AG04449 (cell line): ENCODE data around the gene NDUFAF5.

Experiments
- CTCF ChIA-PET: fragments of 350-600 bp; formaldehyde crosslinking; extraction: SDS; loops from one replicate; lab custom pipeline; 2021; ENCODE audit warnings: antibody characterized with exemption; lab: Yijun Ruan, JAX
- POLR2A ChIA-PET: fragments of 400-600, 350-600 bp; formaldehyde crosslinking; extraction: SDS; loops from one replicate; lab custom pipeline; 2020; ENCODE audit warnings: antibody characterized with exemption, inconsistent platforms; lab: Yijun Ruan, JAX
- DNase-seq: peaks from one replicate; pipeline ENCODE4 v3.0.0-alpha.2; 2010; ENCODE audit warnings: low read depth, low spot score
- H3K4me3 ChIP-seq: 2 replicates; pipeline ENCODE4 v1.5.1; 2011; ENCODE audit warnings: low read depth, mild to moderate bottlenecking, control low read depth, low read length
- CTCF ChIP-seq: IDR thresholded peaks from one replicate; pipeline ENCODE4 v1.5.1; 2011; ENCODE audit warnings: mild to moderate bottlenecking, moderate library complexity, low read length, control low read depth, inconsistent platforms; ENCODE audit not compliant: insufficient read depth; ENCODE audit errors: missing control alignments

NDUFAF5 gene

DNA sequence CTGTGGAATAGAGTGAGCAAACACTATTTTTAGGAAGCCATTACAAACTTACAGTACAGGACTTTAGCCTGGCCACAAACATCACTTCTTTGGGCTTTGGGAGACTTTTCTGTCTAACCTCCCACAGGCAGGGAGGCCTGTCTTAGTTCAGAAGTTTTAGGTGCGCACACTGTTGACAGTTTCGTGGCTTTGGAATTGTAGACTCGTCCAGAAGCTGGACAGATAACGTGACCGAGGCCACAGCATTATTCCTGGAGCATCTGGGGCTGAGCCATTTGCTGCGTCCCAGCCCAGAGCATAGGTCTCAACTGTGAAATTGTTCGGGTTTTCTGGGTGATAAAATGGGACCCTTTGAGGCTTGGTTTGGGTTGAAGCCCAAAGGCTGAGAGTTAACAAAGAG lies 53.8 kb downstream of the NDUFAF5 start:
- no peak for DNase-seq
- CTCF ChIA-PET = interaction anchor here (2.5 kb wide), 1 partner anchor 18 kb away, joined by 10 read pairs; no protein-coding TSS in a partner anchor
- POLR2A ChIA-PET = interaction anchor here (0.7 kb wide), 1 partner anchor 21 kb away, joined by 3 read pairs; no protein-coding TSS in a partner anchor
- no peak overlapping the region for H3K4me3 ChIP-seq
- no peak for TF ChIP-seq CTCF

- DNase-seq = peak; percentile 68
Observed at GRCh38 chr20:13839421-13840092, 54.7 kb downstream of the NDUFAF5 start.

DNA sequence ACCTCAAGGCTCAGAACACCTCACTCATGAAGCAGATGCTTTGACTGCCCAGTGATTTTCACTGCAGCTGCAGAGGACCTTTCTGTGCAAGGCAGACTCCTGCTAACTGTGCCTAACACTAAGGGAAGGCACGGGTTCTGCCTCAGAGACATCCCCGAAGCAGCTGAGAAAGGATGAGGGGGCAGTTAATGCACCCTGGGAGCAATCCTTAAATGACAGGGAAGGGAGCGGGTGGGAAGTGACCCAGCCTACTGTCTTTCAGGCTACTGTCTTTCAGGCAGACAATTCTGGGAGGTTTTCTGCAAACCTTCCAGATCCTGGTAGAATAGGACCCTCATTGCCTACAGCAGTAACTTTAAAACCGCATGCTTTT lies 55.3 kb downstream of the NDUFAF5 start:
- no peak for TF ChIP-seq CTCF
- ChIA-PET POLR2A (interaction anchor here (1.6 kb wide), 1 partner anchor 25 kb away, joined by 6 read pairs; no protein-coding TSS in a partner anchor), CTCF (no interaction called here)
- no peak overlapping the region for H3K4me3 ChIP-seq
- DNase-seq = no peak

More at GRCh38 chr20:13839421-13840092, 54.7 kb downstream of the NDUFAF5 start:
- TF ChIP-seq CTCF = no peak
- POLR2A ChIA-PET = no interaction called here
- CTCF ChIA-PET = no interaction called here
- H3K4me3 ChIP-seq = no peak overlapping the region

DNA sequence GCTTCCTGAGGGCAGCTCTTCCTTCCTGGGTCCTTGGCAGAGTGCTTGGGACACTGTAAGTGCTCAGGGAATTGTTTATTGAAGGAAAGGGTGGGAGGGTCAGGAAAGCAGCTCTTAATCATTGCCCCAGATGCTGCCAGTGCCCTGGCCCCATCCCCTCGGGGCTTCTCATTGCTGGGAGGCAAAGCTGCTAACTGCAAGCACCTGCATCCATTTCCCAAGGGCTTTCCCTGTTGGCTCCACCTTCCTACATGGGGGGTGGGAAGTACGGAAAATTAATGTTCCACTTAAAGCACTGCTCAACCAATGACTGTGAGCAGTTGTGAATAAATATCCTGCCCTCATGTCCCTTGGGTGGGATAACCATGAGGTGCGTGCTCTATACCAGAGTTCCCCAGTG lies 56.4 kb downstream of the NDUFAF5 start:
- CTCF ChIA-PET = interaction anchor here (1.0 to 1.1 kb wide), 3 partner anchors 16 to 21 kb away, joined by 3 to 5 read pairs (median 4); no protein-coding TSS in a partner anchor
- H3K4me3 ChIP-seq = no peak overlapping the region
- no peak for TF ChIP-seq CTCF
- no peak for DNase-seq
- POLR2A ChIA-PET = interaction anchor here (1.6 kb wide), 1 partner anchor 24 kb away, joined by 6 read pairs; no protein-coding TSS in a partner anchor

DNA sequence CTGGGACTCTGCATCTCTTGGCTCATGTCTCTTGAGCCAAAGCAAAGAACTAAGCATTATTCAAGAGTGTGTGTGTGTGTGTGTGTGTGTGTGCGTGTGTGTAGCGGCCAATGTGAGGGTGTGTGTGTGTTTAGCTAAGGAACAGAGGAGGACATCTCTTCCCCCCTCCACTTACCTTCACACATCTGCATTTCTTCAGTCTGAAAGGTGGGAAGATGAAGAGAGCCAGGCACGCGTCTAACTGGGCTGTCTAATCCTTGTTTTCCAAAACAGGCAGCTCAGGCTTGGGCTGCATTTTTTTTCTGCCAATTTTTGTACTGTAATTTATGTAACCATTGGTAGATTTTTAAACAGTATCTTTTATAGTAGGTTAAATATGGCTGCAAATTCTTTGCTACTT lies 59.5 kb downstream of the NDUFAF5 start:
- POLR2A ChIA-PET = no interaction called here
- TF ChIP-seq CTCF = no peak
- H3K4me3 ChIP-seq = no peak overlapping the region
- CTCF ChIA-PET = no interaction called here
- DNase-seq = no peak

DNA sequence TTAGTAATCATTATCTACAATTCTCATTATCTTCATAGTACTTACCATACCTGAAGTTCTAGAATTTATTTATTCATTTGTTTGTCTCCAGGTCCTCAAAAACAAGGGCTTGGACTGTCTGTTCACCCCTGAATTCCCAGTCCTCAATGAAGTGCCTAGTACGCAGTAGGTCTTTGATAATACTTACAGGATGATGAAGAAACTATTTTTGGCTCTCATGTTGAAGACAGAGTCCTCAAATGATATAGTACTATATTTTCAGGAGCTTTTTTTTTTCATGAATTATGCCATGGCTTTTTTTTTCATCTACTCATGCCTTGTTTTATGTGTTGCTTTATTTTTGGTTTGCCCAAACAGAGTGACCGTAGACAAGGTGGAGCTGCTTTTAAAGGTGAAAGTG lies 66.5 kb downstream of the NDUFAF5 start:
- ChIA-PET CTCF (no interaction called here), POLR2A (no interaction called here)
- no peak for TF ChIP-seq CTCF
- no peak for DNase-seq
- no peak overlapping the region for H3K4me3 ChIP-seq
